GM12865 (cell line): ENCODE measurements around the gene PCDH9.
"Not testable (repeated sequence)": the region's sequence is repeated elsewhere in the genome, so short reads cannot be mapped to it uniquely, and the experiment has no call there.

Experiments used
- DNase-seq: peaks from one replicate; pipeline ENCODE4 v3.0.0; 2010; ENCODE audit warnings: low read depth
- H3K4me3 ChIP-seq: 2 replicates; pipeline ENCODE4 v1.5.1; 2011; ENCODE audit warnings: mild to moderate bottlenecking, low read depth, low read length, control low read depth
- TF ChIP-seq, protein P1 (sequence below): IDR thresholded peaks from 2 replicates; pipeline ENCODE4 v1.5.1; 2011; ENCODE audit warnings: low read length, control low read depth, low read depth, inconsistent platforms; ENCODE audit not compliant: insufficient read depth; ENCODE audit errors: missing control alignments

Gene PCDH9

DNA sequence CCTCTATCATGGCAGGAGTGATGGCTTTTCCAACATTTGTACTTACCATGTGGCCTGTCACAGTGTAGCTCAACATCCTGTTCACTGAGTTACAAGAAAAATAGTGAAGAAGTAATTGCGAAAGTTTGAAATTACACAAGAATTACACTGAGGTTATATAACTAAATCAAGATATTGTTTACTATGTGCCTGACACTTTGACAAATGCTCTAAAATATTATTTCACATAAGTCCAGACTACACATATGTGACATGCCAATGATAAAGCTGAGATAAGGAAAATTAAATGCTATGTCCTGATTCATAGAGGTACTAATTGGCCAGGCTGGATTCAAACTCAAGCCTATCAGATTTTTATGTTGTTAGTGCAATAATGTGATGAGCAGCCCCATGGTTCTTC, 451.7 kb downstream of the PCDH9 start:
- H3K4me3 ChIP-seq, result no peak overlapping the region
- TF ChIP-seq, protein P1, sequence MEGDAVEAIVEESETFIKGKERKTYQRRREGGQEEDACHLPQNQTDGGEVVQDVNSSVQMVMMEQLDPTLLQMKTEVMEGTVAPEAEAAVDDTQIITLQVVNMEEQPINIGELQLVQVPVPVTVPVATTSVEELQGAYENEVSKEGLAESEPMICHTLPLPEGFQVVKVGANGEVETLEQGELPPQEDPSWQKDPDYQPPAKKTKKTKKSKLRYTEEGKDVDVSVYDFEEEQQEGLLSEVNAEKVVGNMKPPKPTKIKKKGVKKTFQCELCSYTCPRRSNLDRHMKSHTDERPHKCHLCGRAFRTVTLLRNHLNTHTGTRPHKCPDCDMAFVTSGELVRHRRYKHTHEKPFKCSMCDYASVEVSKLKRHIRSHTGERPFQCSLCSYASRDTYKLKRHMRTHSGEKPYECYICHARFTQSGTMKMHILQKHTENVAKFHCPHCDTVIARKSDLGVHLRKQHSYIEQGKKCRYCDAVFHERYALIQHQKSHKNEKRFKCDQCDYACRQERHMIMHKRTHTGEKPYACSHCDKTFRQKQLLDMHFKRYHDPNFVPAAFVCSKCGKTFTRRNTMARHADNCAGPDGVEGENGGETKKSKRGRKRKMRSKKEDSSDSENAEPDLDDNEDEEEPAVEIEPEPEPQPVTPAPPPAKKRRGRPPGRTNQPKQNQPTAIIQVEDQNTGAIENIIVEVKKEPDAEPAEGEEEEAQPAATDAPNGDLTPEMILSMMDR, result no peak
- DNase-seq, result no peak

GRCh38 chr13:66775196-66775595, 454.9 kb downstream of the PCDH9 start:
- TF ChIP-seq, protein P1, result no peak
- no peak overlapping the region for H3K4me3 ChIP-seq
- no peak for DNase-seq

GRCh38 chr13:66774046-66774445, 456.1 kb downstream of the PCDH9 start:
- H3K4me3 ChIP-seq, result no peak overlapping the region
- no peak for DNase-seq
- TF ChIP-seq, protein P1, result no peak

DNA sequence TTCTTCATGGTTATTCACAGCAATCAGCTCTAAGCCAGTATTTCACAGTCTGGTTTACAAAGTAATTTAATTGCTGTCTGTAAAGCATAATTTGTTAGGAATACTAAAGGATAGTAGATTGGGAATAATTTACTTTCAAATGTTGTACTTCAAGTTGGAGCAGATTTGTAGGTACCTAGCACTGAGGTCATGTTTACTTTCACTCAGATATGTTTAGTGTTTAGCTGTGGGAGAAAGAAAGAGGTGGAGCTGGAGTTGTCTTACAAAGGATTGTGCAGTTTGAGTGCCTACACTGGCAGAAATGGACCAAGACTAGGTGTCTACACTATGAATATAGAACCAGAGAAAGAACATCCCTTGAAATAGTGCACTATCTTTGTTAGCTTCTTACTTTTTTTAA, 464.6 kb downstream of the PCDH9 start:
- DNase-seq, result no peak
- no peak overlapping the region for H3K4me3 ChIP-seq
- TF ChIP-seq, protein P1, result no peak

GRCh38 chr13:66760678-66761077, 469.5 kb downstream of the PCDH9 start:
- H3K4me3 ChIP-seq, DNase-seq: not testable (repeated sequence)

DNA sequence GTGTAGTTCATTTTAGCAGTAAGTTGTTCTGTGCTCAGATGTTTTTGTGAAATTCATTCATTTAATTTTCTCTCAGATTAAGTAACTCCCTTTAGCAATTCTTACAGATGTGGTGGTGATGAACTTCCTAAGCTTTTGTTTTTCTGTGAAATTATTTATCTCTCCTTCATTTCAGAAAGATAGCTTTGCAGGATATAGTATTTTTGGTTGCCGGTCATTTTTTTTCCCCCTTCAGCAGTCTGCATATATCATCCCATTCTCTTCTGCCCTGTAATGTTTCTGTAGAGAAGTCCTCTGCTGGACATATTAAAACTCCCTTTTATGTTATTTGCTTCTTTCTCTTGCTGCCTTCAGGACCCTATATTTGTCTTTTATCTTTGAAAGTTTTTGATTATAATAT, 470.2 kb downstream of the PCDH9 start:
- TF ChIP-seq, protein P1, result no peak
- no peak overlapping the region for H3K4me3 ChIP-seq
- no peak for DNase-seq

DNA sequence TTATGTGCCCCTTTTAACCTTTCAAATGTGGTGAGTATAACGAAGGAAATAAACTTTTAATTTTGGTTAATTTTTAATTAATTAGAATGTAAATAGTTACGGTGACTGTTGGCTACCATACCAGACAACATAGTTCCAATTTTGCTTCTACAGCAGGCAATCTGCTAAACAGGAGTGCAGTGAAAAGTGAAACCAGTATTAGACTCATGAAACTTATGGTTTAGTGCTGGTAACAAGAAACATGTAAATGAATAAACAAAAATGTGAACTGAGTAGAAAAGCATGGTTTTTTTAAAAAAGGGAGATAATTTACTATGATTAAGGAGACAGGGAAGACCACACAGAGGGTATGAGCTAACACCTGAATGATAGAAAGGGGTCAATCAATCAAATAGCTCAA, 478.4 kb downstream of the PCDH9 start:
- TF ChIP-seq, protein P1, result no peak
- H3K4me3 ChIP-seq, result no peak overlapping the region
- DNase-seq, result no peak
